ENCODE data around the gene CCL5. TPM values are rescaled to one million over a fixed set of nuclear protein-coding genes. Genes with fewer than 3 reads are reported as not detected.

Gene CCL5
- total and polyA plus RNA-seq, 4 donors: 3.2 to 15.3 (median 10.7) TPM

- TF ChIP-seq, protein P1, sequence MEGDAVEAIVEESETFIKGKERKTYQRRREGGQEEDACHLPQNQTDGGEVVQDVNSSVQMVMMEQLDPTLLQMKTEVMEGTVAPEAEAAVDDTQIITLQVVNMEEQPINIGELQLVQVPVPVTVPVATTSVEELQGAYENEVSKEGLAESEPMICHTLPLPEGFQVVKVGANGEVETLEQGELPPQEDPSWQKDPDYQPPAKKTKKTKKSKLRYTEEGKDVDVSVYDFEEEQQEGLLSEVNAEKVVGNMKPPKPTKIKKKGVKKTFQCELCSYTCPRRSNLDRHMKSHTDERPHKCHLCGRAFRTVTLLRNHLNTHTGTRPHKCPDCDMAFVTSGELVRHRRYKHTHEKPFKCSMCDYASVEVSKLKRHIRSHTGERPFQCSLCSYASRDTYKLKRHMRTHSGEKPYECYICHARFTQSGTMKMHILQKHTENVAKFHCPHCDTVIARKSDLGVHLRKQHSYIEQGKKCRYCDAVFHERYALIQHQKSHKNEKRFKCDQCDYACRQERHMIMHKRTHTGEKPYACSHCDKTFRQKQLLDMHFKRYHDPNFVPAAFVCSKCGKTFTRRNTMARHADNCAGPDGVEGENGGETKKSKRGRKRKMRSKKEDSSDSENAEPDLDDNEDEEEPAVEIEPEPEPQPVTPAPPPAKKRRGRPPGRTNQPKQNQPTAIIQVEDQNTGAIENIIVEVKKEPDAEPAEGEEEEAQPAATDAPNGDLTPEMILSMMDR (IDR thresholded peaks at IDR 0.05; ENCODE audit: control extremely low read depth, extremely low read depth): no peak
Observed at GRCh38 chr17:35889241-35889640, 9.1 kb upstream of the CCL5 start.

DNA sequence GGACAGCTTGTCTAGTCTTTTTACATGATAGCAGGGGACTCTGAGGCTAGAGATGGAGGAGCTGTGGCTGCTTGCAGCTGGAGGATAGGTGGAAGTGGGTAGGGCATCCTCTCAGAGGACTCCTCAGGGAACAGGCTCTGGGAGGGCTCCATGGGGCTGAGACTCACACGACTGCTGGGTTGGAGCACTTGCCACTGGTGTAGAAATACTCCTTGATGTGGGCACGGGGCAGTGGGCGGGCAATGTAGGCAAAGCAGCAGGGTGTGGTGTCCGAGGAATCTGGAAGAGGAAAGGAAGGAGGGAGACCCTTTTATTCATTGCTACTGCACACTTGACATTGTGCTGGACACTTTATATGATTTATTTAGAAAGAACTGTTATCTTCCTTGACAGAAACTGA is 1.8 kb downstream of the CCL5 start:
- no peaks in the 10 kb centered on the region for H3K36me3 ChIP-seq (ENCODE audit: control insufficient read depth in 4 of 4, insufficient read depth in 4 of 4, low read length in 4 of 4)

More at GRCh38 chr17:35889241-35889640, 9.1 kb upstream of the CCL5 start:
- no peak overlapping the region for H3K27ac ChIP-seq (ENCODE audit: low read depth in 1 of 2, low read length in 1 of 2)
- WGBS, 2 donors: 84 to 89% methylated on average over 2 of the region's 2 CpGs
- DNase-seq (no peak), ATAC-seq (ENCODE audit: insufficient read depth, low FRiP score) (no peak)
- H3K9me3 ChIP-seq (ENCODE audit: control insufficient read depth in 4 of 4, insufficient read depth in 3 of 4, low read length in 3 of 4): no peaks in the 10 kb centered on the region
- no peak overlapping the region for H3K4me3 ChIP-seq
- no peak overlapping the region for H3K9ac ChIP-seq (ENCODE audit: insufficient read depth in 1 of 2, low read length in 2 of 2)
- no peaks in the 10 kb centered on the region for H3K36me3 ChIP-seq (ENCODE audit: control insufficient read depth in 4 of 4, insufficient read depth in 4 of 4, low read length in 4 of 4)
- no peaks in the 10 kb centered on the region for H3K27me3 ChIP-seq (ENCODE audit: control insufficient read depth in 3 of 3, insufficient read depth in 3 of 3, low read length in 2 of 3)
- peaks cover 0 to 11% (median 4%) of the 10 kb centered on the region in 5 donors for H3K4me1 ChIP-seq (ENCODE audit: control insufficient read depth in 5 of 5, insufficient read depth in 5 of 5, low read length in 5 of 5)

GRCh38 chr17:35877345-35878029 is 2.7 kb downstream of the CCL5 start:
- H3K4me3 ChIP-seq: no peak overlapping the region
- TF ChIP-seq, protein P1 (IDR thresholded peaks at IDR 0.05; ENCODE audit: control extremely low read depth, extremely low read depth): no peak
- DNase-seq (no peak), ATAC-seq (ENCODE audit: insufficient read depth, low FRiP score) (no peak)
- H3K9me3 ChIP-seq (ENCODE audit: control insufficient read depth in 4 of 4, insufficient read depth in 3 of 4, low read length in 3 of 4): no peaks in the 10 kb centered on the region
- H3K27me3 ChIP-seq (ENCODE audit: control insufficient read depth in 3 of 3, insufficient read depth in 3 of 3, low read length in 2 of 3): no peaks in the 10 kb centered on the region
- peaks cover 0 to 3% (median 0%) of the 10 kb centered on the region in 5 donors for H3K4me1 ChIP-seq (ENCODE audit: control insufficient read depth in 5 of 5, insufficient read depth in 5 of 5, low read length in 5 of 5)
- H3K9ac ChIP-seq (ENCODE audit: insufficient read depth in 1 of 2, low read length in 2 of 2): no peak overlapping the region
- no peaks in the 10 kb centered on the region for H3K36me3 ChIP-seq (ENCODE audit: control insufficient read depth in 4 of 4, insufficient read depth in 4 of 4, low read length in 4 of 4)
- no peak overlapping the region for H3K27ac ChIP-seq (ENCODE audit: low read depth in 1 of 2, low read length in 1 of 2)

More for the DNA sequence above, 1.8 kb downstream of the CCL5 start:
- TF ChIP-seq, protein P1 (IDR thresholded peaks at IDR 0.05; ENCODE audit: control extremely low read depth, extremely low read depth): no peak
- DNase-seq (no peak), ATAC-seq (ENCODE audit: insufficient read depth, low FRiP score) (no peak)
- Histone ChIP-seq H3K9ac (ENCODE audit: insufficient read depth in 1 of 2, low read length in 2 of 2) (no peak overlapping the region), H3K4me1 (ENCODE audit: control insufficient read depth in 5 of 5, insufficient read depth in 5 of 5, low read length in 5 of 5) (peaks cover 0 to 3% (median 0%) of the 10 kb centered on the region in 5 donors), H3K27me3 (ENCODE audit: control insufficient read depth in 3 of 3, insufficient read depth in 3 of 3, low read length in 2 of 3) (no peaks in the 10 kb centered on the region), H3K9me3 (ENCODE audit: control insufficient read depth in 4 of 4, insufficient read depth in 3 of 4, low read length in 3 of 4) (no peaks in the 10 kb centered on the region), H3K27ac (ENCODE audit: low read depth in 1 of 2, low read length in 1 of 2) (no peak overlapping the region), H3K4me3 (no peak overlapping the region)
- WGBS, 2 donors: 59 to 81% methylated on average over 4 of the region's 4 CpGs

All from lung (tissue), 12 donors.